ENCODE results near the gene XG.
A peak's percentile ranks its signal among the peaks of the same experiment; 100 is the strongest.

The XG gene

DNA sequence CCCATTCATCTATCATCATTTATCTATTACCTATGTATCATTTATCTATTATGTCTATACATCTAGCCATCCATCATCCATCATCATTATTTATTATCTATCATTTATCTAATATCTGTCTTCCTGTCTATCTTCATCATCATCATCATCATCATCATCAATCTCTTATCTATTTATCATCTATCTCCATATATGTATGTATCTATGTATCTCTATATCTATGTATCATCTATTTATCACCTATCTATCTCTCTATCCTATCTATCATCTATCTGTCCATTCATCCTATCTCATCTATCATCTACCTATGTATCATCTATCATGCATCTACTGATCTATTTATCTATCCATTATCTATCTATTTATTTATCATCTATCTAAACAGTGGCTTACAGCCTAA lies 73.0 kb downstream of the XG start:
- no peak overlapping the region for H3K27ac ChIP-seq (ENCODE audit: insufficient read depth in 1 of 2, low read depth in 1 of 2, low read length in 2 of 2, poor library complexity in 1 of 2, severe bottlenecking in 2 of 2)
- peaks cover 0 to 13% (median 3%) of the 10 kb centered on the region in 4 experiments for H3K4me1 ChIP-seq (ENCODE audit: control extremely low read depth in 1 of 4, control insufficient read depth in 4 of 4, insufficient read depth in 4 of 4, low read length in 3 of 4)
- H3K4me3 ChIP-seq (ENCODE audit: control insufficient read depth in 1 of 7, extremely low read depth in 1 of 7, insufficient read depth in 4 of 7, low read depth in 2 of 7, low read length in 6 of 7) = no peak overlapping the region
- H3K36me3 ChIP-seq (ENCODE audit: control insufficient read depth in 4 of 4, insufficient read depth in 4 of 4, low read length in 3 of 4) = no peaks in the 10 kb centered on the region
- CTCF ChIA-PET = no interaction called here
- peaks cover 0 to 3% (median 0%) of the 10 kb centered on the region in 5 experiments for H3K9me3 ChIP-seq (ENCODE audit: control extremely low read depth in 1 of 5, control insufficient read depth in 4 of 5, insufficient read depth in 2 of 5, low read depth in 1 of 5, low read length in 4 of 5)
- POLR2A ChIA-PET = no interaction called here
- peaks cover 0 to 25% (median 5%) of the 10 kb centered on the region in 5 experiments for H3K27me3 ChIP-seq (replicated peaks in 2 of 5; ENCODE audit: control insufficient read depth in 4 of 5, insufficient read depth in 5 of 5, low read length in 4 of 5)
- no peak for DNase-seq

DNA sequence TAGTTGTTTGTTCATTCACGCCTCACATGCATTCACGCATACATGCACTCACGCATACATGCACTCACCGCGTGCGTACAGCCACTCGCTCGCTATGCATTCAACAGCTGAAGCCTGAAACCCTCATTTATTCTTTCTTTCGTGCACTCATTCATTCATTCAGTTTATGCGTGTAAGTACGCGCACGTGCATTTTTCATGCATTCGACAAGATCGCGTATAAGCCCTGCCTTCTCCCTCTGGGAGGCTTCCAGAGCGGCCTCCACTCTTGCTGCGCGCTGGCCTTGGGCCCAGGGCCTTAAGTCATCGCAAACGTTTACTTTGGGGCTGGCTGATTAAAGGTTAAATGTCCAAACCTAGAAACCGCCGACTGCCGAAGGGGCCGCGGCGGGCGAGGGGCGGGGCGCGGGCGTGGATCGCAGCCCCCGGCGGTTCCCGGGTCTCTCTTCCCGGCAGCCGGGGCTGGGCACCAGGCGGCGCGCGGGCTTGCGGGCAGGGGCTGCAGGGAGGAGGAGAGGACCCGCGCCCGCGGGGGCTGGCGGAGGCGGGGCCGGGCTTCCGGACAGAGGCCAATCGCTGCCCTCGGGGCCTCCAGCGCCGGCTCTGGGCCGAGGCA lies 76.6 kb downstream of the XG start, which contains the start of gene GYG2:
Gene GYG2, plus strand, starts transcription at position 587 of the 615 bp plus-strand sequence. CDS start 1,259 bp downstream, outside the sequence.
- H3K36me3 ChIP-seq (ENCODE audit: control insufficient read depth in 4 of 4, insufficient read depth in 4 of 4, low read length in 3 of 4) = no peaks in the 10 kb centered on the region
- H3K9me3 ChIP-seq (ENCODE audit: control extremely low read depth in 1 of 5, control insufficient read depth in 4 of 5, insufficient read depth in 2 of 5, low read depth in 1 of 5, low read length in 4 of 5) = peaks cover 0 to 3% (median 0%) of the 10 kb centered on the region in 5 experiments
- POLR2A ChIA-PET = no interaction called here
- DNase-seq = peak in 2 of 3 donors; percentile 27 to 47
- H3K27ac ChIP-seq (ENCODE audit: insufficient read depth in 1 of 2, low read depth in 1 of 2, low read length in 2 of 2, poor library complexity in 1 of 2, severe bottlenecking in 2 of 2) = no peak within 1 kb of the TSS
- H3K4me1 ChIP-seq (ENCODE audit: control extremely low read depth in 1 of 4, control insufficient read depth in 4 of 4, insufficient read depth in 4 of 4, low read length in 3 of 4) = peaks cover 0 to 15% (median 3%) of the 10 kb centered on the region in 4 experiments
- CTCF ChIA-PET = no interaction called here
- WGBS (ENCODE audit: insufficient coverage) = 24% methylated on average over 45 of the region's 56 CpGs
- H3K4me3 ChIP-seq (ENCODE audit: control insufficient read depth in 1 of 7, extremely low read depth in 1 of 7, insufficient read depth in 4 of 7, low read depth in 2 of 7, low read length in 6 of 7) = peak within 1 kb of the TSS in 5 of 7 experiments; percentile 19 to 62 (median 52)
- peaks cover 0 to 47% (median 5%) of the 10 kb centered on the region in 5 experiments for H3K27me3 ChIP-seq (replicated peaks in 2 of 5; ENCODE audit: control insufficient read depth in 4 of 5, insufficient read depth in 5 of 5, low read length in 4 of 5)

GRCh38 chrX:2828959-2829411 lies 77.1 kb downstream of the XG start:
- WGBS (ENCODE audit: insufficient coverage) = 3% methylated on average over 24 of the region's 44 CpGs
- ChIA-PET CTCF (no interaction called here), POLR2A (no interaction called here)
- DNase-seq = peak in 1 of 3 donors; percentile 24
- peak overlapping the region in 5 of 7 experiments; percentile 19 to 62 (median 52) for H3K4me3 ChIP-seq (ENCODE audit: control insufficient read depth in 1 of 7, extremely low read depth in 1 of 7, insufficient read depth in 4 of 7, low read depth in 2 of 7, low read length in 6 of 7)
- H3K9me3 ChIP-seq (ENCODE audit: control extremely low read depth in 1 of 5, control insufficient read depth in 4 of 5, insufficient read depth in 2 of 5, low read depth in 1 of 5, low read length in 4 of 5) = peaks cover 0 to 3% (median 0%) of the 10 kb centered on the region in 5 experiments
- no peaks in the 10 kb centered on the region for H3K36me3 ChIP-seq (ENCODE audit: control insufficient read depth in 4 of 4, insufficient read depth in 4 of 4, low read length in 3 of 4)
- peaks cover 0 to 15% (median 3%) of the 10 kb centered on the region in 4 experiments for H3K4me1 ChIP-seq (ENCODE audit: control extremely low read depth in 1 of 4, control insufficient read depth in 4 of 4, insufficient read depth in 4 of 4, low read length in 3 of 4)
- peaks cover 0 to 46% (median 5%) of the 10 kb centered on the region in 5 experiments for H3K27me3 ChIP-seq (replicated peaks in 2 of 5; ENCODE audit: control insufficient read depth in 4 of 5, insufficient read depth in 5 of 5, low read length in 4 of 5)
- no peak overlapping the region for H3K27ac ChIP-seq (ENCODE audit: insufficient read depth in 1 of 2, low read depth in 1 of 2, low read length in 2 of 2, poor library complexity in 1 of 2, severe bottlenecking in 2 of 2)

- H3K9me3 ChIP-seq (ENCODE audit: control extremely low read depth in 1 of 5, control insufficient read depth in 4 of 5, insufficient read depth in 2 of 5, low read depth in 1 of 5, low read length in 4 of 5) = peaks cover 0 to 3% (median 0%) of the 10 kb centered on the region in 5 experiments
- peaks cover 0 to 15% (median 3%) of the 10 kb centered on the region in 4 experiments for H3K4me1 ChIP-seq (ENCODE audit: control extremely low read depth in 1 of 4, control insufficient read depth in 4 of 4, insufficient read depth in 4 of 4, low read length in 3 of 4)
- peaks cover 0 to 45% (median 5%) of the 10 kb centered on the region in 5 experiments for H3K27me3 ChIP-seq (replicated peaks in 2 of 5; ENCODE audit: control insufficient read depth in 4 of 5, insufficient read depth in 5 of 5, low read length in 4 of 5)
- H3K36me3 ChIP-seq (ENCODE audit: control insufficient read depth in 4 of 4, insufficient read depth in 4 of 4, low read length in 3 of 4) = no peaks in the 10 kb centered on the region
- H3K27ac ChIP-seq (ENCODE audit: insufficient read depth in 1 of 2, low read depth in 1 of 2, low read length in 2 of 2, poor library complexity in 1 of 2, severe bottlenecking in 2 of 2) = no peak overlapping the region
- POLR2A ChIA-PET = no interaction called here
- 19% methylated on average over 47 of the region's 62 CpGs for WGBS (ENCODE audit: insufficient coverage)
- CTCF ChIA-PET = no interaction called here
- peak in 1 of 3 donors; percentile 15 for DNase-seq
- H3K4me3 ChIP-seq (ENCODE audit: control insufficient read depth in 1 of 7, extremely low read depth in 1 of 7, insufficient read depth in 4 of 7, low read depth in 2 of 7, low read length in 6 of 7) = peak overlapping the region in 3 of 7 experiments; percentile 49 to 62 (median 56)
These were observed 77.8 kb downstream of the XG start for GRCh38 chrX:2829469-2830246.

DNA sequence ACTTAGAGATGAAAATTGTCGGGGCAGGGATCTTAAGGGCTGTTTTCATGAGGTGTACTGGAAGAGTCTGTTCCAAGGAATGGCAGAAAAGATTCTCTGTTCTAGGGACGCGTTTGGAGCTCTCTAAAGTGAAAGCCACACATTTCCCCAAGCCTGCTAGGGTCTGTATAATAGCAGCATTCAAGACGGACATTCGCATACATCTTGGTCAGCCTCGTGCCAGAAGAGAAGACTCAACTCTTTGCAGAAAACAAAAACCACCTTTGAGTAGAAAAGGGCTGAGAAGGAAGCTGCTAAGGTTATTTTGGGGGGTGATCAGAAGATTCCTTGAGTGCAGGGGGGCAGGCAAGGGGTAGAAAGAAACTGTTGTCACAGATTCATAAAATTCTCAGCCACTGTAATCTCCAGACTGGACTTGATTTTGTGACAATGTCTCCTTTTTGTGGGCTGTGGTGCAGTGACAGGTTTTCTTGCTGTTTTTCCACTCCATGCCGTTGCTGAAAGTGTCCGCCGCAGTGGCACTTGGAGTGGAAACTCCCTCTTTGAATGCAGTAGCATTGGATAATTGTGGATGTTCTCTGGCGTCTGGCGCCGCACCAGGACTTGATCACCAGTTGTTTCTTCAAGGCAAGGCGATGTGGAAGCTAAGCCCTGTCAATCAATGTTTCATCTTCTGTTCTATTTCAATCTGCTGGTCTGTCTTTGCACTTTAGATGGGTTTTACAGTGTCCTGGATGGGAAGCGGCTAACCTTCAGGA lies 79.8 kb downstream of the XG start:
- Histone ChIP-seq H3K4me3 (ENCODE audit: control insufficient read depth in 1 of 7, extremely low read depth in 1 of 7, insufficient read depth in 4 of 7, low read depth in 2 of 7, low read length in 6 of 7) (no peak overlapping the region), H3K36me3 (ENCODE audit: control insufficient read depth in 4 of 4, insufficient read depth in 4 of 4, low read length in 3 of 4) (no peaks in the 10 kb centered on the region), H3K4me1 (ENCODE audit: control extremely low read depth in 1 of 4, control insufficient read depth in 4 of 4, insufficient read depth in 4 of 4, low read length in 3 of 4) (peaks cover 0 to 15% (median 3%) of the 10 kb centered on the region in 4 experiments), H3K27me3 (replicated peaks in 2 of 5; ENCODE audit: control insufficient read depth in 4 of 5, insufficient read depth in 5 of 5, low read length in 4 of 5) (peaks cover 0 to 45% (median 5%) of the 10 kb centered on the region in 5 experiments), H3K27ac (ENCODE audit: insufficient read depth in 1 of 2, low read depth in 1 of 2, low read length in 2 of 2, poor library complexity in 1 of 2, severe bottlenecking in 2 of 2) (no peak overlapping the region), H3K9me3 (ENCODE audit: control extremely low read depth in 1 of 5, control insufficient read depth in 4 of 5, insufficient read depth in 2 of 5, low read depth in 1 of 5, low read length in 4 of 5) (peaks cover 0 to 3% (median 0%) of the 10 kb centered on the region in 5 experiments)
- ChIA-PET CTCF (no interaction called here), POLR2A (no interaction called here)
- 95% methylated on average over 14 of the region's 14 CpGs for WGBS (ENCODE audit: insufficient coverage)
- no peak for DNase-seq

GRCh38 chrX:2837961-2838360 lies 86.1 kb downstream of the XG start:
- Histone ChIP-seq H3K4me3 (ENCODE audit: control insufficient read depth in 1 of 7, extremely low read depth in 1 of 7, insufficient read depth in 4 of 7, low read depth in 2 of 7, low read length in 6 of 7) (no peak overlapping the region), H3K27ac (ENCODE audit: insufficient read depth in 1 of 2, low read depth in 1 of 2, low read length in 2 of 2, poor library complexity in 1 of 2, severe bottlenecking in 2 of 2) (no peak overlapping the region), H3K36me3 (ENCODE audit: control insufficient read depth in 4 of 4, insufficient read depth in 4 of 4, low read length in 3 of 4) (no peaks in the 10 kb centered on the region), H3K9me3 (ENCODE audit: control extremely low read depth in 1 of 5, control insufficient read depth in 4 of 5, insufficient read depth in 2 of 5, low read depth in 1 of 5, low read length in 4 of 5) (peaks cover 0 to 7% (median 3%) of the 10 kb centered on the region in 5 experiments), H3K4me1 (ENCODE audit: control extremely low read depth in 1 of 4, control insufficient read depth in 4 of 4, insufficient read depth in 4 of 4, low read length in 3 of 4) (no peaks in the 10 kb centered on the region), H3K27me3 (replicated peaks in 2 of 5; ENCODE audit: control insufficient read depth in 4 of 5, insufficient read depth in 5 of 5, low read length in 4 of 5) (no peaks in the 10 kb centered on the region)
- ChIA-PET CTCF (no interaction called here), POLR2A (no interaction called here)
- WGBS (ENCODE audit: insufficient coverage) = no CpG with 5 or more reads among the region's 2 CpGs
- no peak for DNase-seq
